MM.1S (cell line): ENCODE measurements around the gene POC1A.
A peak's percentile ranks its signal among the peaks of the same experiment; 100 is the strongest.

Source experiments
- DNase-seq: peaks from one replicate; pipeline ENCODE4 v3.0.0-alpha.2; 2015
- H2AFZ ChIP-seq: fragments of 300-600 bp; sonication (generic); 2 replicates; pipeline ENCODE4 v1.6.0; 2016; ENCODE audit warnings: antibody characterized with exemption, low read length
- H3F3A ChIP-seq: fragments of 300-600 bp; sonication (generic); 2 replicates; pipeline ENCODE4 v1.6.1; 2016; ENCODE audit warnings: mild to moderate bottlenecking, antibody characterized with exemption, low read length, moderate library complexity, mixed read lengths; ENCODE audit not compliant: insufficient read depth
- H3K27ac ChIP-seq: fragments of 300-600 bp; sonication (generic); 2 replicates; pipeline ENCODE4 v1.5.1; 2016; ENCODE audit warnings: mild to moderate bottlenecking, low read length
- H3K27me3 ChIP-seq: fragments of 300-600 bp; sonication (generic); replicated peaks from 2 replicates; pipeline ENCODE4 v1.6.0; 2016; ENCODE audit warnings: low read length; ENCODE audit not compliant: insufficient read depth
- H3K36me3 ChIP-seq: fragments of 300-600 bp; sonication (generic); replicated peaks from 2 replicates; pipeline ENCODE4 v1.6.1; 2016; ENCODE audit warnings: mild to moderate bottlenecking, low read length, mixed read lengths; ENCODE audit not compliant: insufficient read depth
- H3K4me1 ChIP-seq: fragments of 300-600 bp; sonication (generic); 2 replicates; pipeline ENCODE4 v1.6.1; 2016; ENCODE audit warnings: low read length, mixed read lengths
- H3K4me2 ChIP-seq: fragments of 300-600 bp; sonication (generic); 2 replicates; pipeline ENCODE4 v1.6.0; 2016; ENCODE audit warnings: low read depth, low read length
- H3K4me3 ChIP-seq: fragments of 300-600 bp; sonication (generic); 2 replicates; pipeline ENCODE4 v1.5.1; 2016; ENCODE audit warnings: low read length, mixed read lengths
- H3K79me2 ChIP-seq: fragments of 300-600 bp; sonication (generic); 2 replicates; pipeline ENCODE4 v1.6.1; 2016; ENCODE audit warnings: mixed run types, low read length, mixed read lengths
- H3K9ac ChIP-seq: fragments of 300-600 bp; sonication (generic); 2 replicates; pipeline ENCODE4 v1.6.1; 2016; ENCODE audit warnings: low read length, mixed read lengths
- H3K9me2 ChIP-seq: fragments of 300-600 bp; sonication (generic); replicated peaks from 2 replicates; pipeline ENCODE4 v1.6.1; 2016; ENCODE audit warnings: mild to moderate bottlenecking, low read length, mixed read lengths; ENCODE audit not compliant: insufficient read depth
- H3K9me3 ChIP-seq: fragments of 300-600 bp; sonication (generic); replicated peaks from 2 replicates; pipeline ENCODE4 v1.6.1; 2016; ENCODE audit warnings: mild to moderate bottlenecking, low read length, mixed read lengths; ENCODE audit not compliant: insufficient read depth
- H4K20me1 ChIP-seq: fragments of 300-600 bp; sonication (generic); 2 replicates; pipeline ENCODE4 v1.6.1; 2016; ENCODE audit warnings: mild to moderate bottlenecking, low read length, moderate library complexity, mixed read lengths; ENCODE audit not compliant: insufficient read depth
- CTCF ChIP-seq: fragments of 300-600 bp; sonication (generic); IDR thresholded peaks from 2 replicates; pipeline ENCODE4 v1.5.1; 2016; ENCODE audit warnings: antibody characterized with exemption, low read length, mixed read lengths
- EZH2 ChIP-seq: fragments of 300-600 bp; sonication (generic); optimal IDR thresholded peaks from 2 replicates; pipeline ENCODE3; 2017; ENCODE audit warnings: low read depth, mild to moderate bottlenecking, antibody characterized with exemption, low read length, mixed read lengths
- EZH2phosphoT487 ChIP-seq: fragments of 300-600 bp; sonication (generic); IDR thresholded peaks from 2 replicates; pipeline ENCODE4 v1.6.1; 2018; ENCODE audit warnings: antibody characterized with exemption, low read length

Gene POC1A

GRCh38 chr3:52056521-52056967 is 97.7 kb downstream of the POC1A start, which contains the start of gene DUSP7:
TSS of gene DUSP7 (minus strand) at chr3:52056571. CDS start at chr3:52056366, 205 bp downstream.
- peak within 1 kb of the TSS; percentile 55 for H3K27ac ChIP-seq
- H3K27me3 ChIP-seq = no peaks in the 10 kb centered on the region
- no peak for TF ChIP-seq CTCF
- TF ChIP-seq EZH2phosphoT487 = no peak
- no peak for TF ChIP-seq EZH2
- peak; percentile 80 for DNase-seq
- H3F3A ChIP-seq = no peaks in the 10 kb centered on the region; the same call in 1 of the 2 replicates
- no peaks in the 10 kb centered on the region for H3K36me3 ChIP-seq
- peaks cover 11% of the 10 kb centered on the region; the same call in 1 of the 2 replicates for H3K4me1 ChIP-seq
- peaks cover 33% of the 10 kb centered on the region for H3K79me2 ChIP-seq
- H4K20me1 ChIP-seq = no peaks in the 10 kb centered on the region
- H3K9ac ChIP-seq = peak within 1 kb of the TSS; percentile 77
- H2AFZ ChIP-seq = peak within 1 kb of the TSS; percentile 89
- H3K4me3 ChIP-seq = peak within 1 kb of the TSS; percentile 79
- no peaks in the 10 kb centered on the region for H3K9me3 ChIP-seq
- H3K4me2 ChIP-seq = peak within 1 kb of the TSS; percentile 94
- H3K9me2 ChIP-seq = no peaks in the 10 kb centered on the region

- peaks cover 11% of the 10 kb centered on the region; the same call in 1 of the 2 replicates for H3K4me1 ChIP-seq
- H3K9me2 ChIP-seq = no peaks in the 10 kb centered on the region
- H2AFZ ChIP-seq = peak overlapping the region; percentile 64
- peak; percentile 66 for DNase-seq
- H3K36me3 ChIP-seq = 0 out of 2 replicates have a peak, but pooled peaks cover 2% of the 10 kb centered on the region
- no peaks in the 10 kb centered on the region; the same call in 1 of the 2 replicates for H3F3A ChIP-seq
- peak overlapping the region; percentile 13; the same call in 1 of the 2 replicates for H3K27ac ChIP-seq
- TF ChIP-seq CTCF (no peak), EZH2phosphoT487 (no peak)
- peak overlapping the region; percentile 77 for H3K9ac ChIP-seq
- H3K4me2 ChIP-seq = peak overlapping the region; percentile 94
- H3K79me2 ChIP-seq = peaks cover 33% of the 10 kb centered on the region
- H4K20me1 ChIP-seq = no peaks in the 10 kb centered on the region
- H3K27me3 ChIP-seq = no peaks in the 10 kb centered on the region
- peak overlapping the region; percentile 79 for H3K4me3 ChIP-seq
- H3K9me3 ChIP-seq = no peaks in the 10 kb centered on the region
Observed at GRCh38 chr3:52055537-52056351, 98.5 kb downstream of the POC1A start.

GRCh38 chr3:52054661-52055511 is 99.3 kb downstream of the POC1A start:
- H3K9me2 ChIP-seq = no peaks in the 10 kb centered on the region
- peak overlapping the region; percentile 13; the same call in 1 of the 2 replicates for H3K27ac ChIP-seq
- DNase-seq = peak; percentile 21
- H3K27me3 ChIP-seq = no peaks in the 10 kb centered on the region
- H3K4me2 ChIP-seq = peak overlapping the region; percentile 94
- H3K36me3 ChIP-seq = 0 out of 2 replicates have a peak, but pooled peaks cover 2% of the 10 kb centered on the region
- H3K9me3 ChIP-seq = no peaks in the 10 kb centered on the region
- TF ChIP-seq CTCF = peak; percentile 34; the same call in 1 of the 2 replicates
- TF ChIP-seq EZH2 = no peak
- TF ChIP-seq EZH2phosphoT487 = no peak
- H4K20me1 ChIP-seq = no peaks in the 10 kb centered on the region
- peak overlapping the region; percentile 79 for H3K4me3 ChIP-seq
- H2AFZ ChIP-seq = peak overlapping the region; percentile 64
- peak overlapping the region; percentile 77 for H3K9ac ChIP-seq
- H3F3A ChIP-seq = no peaks in the 10 kb centered on the region; the same call in 1 of the 2 replicates
- H3K79me2 ChIP-seq = peaks cover 33% of the 10 kb centered on the region
- peaks cover 11% of the 10 kb centered on the region; the same call in 1 of the 2 replicates for H3K4me1 ChIP-seq
